Muscle layer of duodenum (tissue), 2 donors: ENCODE data around the gene EFL1.
"Not testable (repeated sequence)": the region's sequence is repeated elsewhere in the genome, so short reads cannot be mapped to it uniquely, and the experiment has no call there.

Experiments
- H3K27ac ChIP-seq: one replicate; pipeline ENCODE4 v1.7.0; 2013; ENCODE audit warnings: mild to moderate bottlenecking, low read length
- H3K27me3 ChIP-seq: one replicate; pipeline ENCODE4 v1.7.0; 2013; ENCODE audit warnings: low read depth, mild to moderate bottlenecking, control low read depth, low read length
- H3K36me3 ChIP-seq, 2 donors: one replicate each; pipeline ENCODE4 v1.7.0; 2013; ENCODE audit warnings: low read length in 2 of 2, control low read depth in 1 of 2, mild to moderate bottlenecking in 1 of 2; ENCODE audit not compliant: insufficient read depth in 2 of 2, control insufficient read depth in 1 of 2
- H3K4me1 ChIP-seq, 2 donors: one replicate each; pipeline ENCODE4 v1.7.0; 2013; ENCODE audit warnings: low read length in 2 of 2, mild to moderate bottlenecking in 2 of 2, control low read depth in 1 of 2, moderate library complexity in 1 of 2; ENCODE audit not compliant: insufficient read depth in 2 of 2, control insufficient read depth in 1 of 2
- H3K4me3 ChIP-seq, 2 donors: one replicate each; pipeline ENCODE4 v1.7.0; 2013; ENCODE audit warnings: low read length in 2 of 2, low read depth in 1 of 2, mild to moderate bottlenecking in 1 of 2
- H3K9me3 ChIP-seq, 2 donors: one replicate each; pipeline ENCODE4 v1.7.0; 2013; ENCODE audit warnings: low read length in 2 of 2, control low read depth in 1 of 2, mild to moderate bottlenecking in 1 of 2; ENCODE audit not compliant: control insufficient read depth in 1 of 2
- donor health status: healthy.

EFL1 gene

DNA sequence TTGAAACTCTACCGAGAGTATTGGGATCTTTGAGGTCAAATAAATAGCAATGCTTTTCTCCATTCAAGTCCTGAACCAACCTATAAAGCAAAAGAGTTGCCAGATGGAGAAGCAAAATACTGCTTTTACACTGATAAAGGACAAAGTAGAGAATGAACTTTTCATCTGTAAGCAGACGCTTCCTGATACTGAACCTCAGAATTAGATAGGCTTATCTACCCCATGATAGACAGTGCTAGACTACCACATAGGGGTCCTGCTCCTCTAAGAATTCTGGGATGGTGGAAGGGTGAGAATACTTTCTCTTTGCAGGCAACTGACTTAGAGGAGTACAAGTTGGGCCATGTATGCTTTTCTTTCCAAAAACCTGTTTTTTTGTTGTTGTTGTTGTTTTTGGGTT is 9.6 kb upstream of the EFL1 start:
- Histone ChIP-seq H3K4me3 (no peak overlapping the region), H3K27ac (no peak overlapping the region), H3K4me1 (no peaks in the 10 kb centered on the region), H3K27me3 (no peaks in the 10 kb centered on the region), H3K36me3 (no peaks in the 10 kb centered on the region), H3K9me3 (peaks cover 0 to 4% of the 10 kb centered on the region in 2 donors)

DNA sequence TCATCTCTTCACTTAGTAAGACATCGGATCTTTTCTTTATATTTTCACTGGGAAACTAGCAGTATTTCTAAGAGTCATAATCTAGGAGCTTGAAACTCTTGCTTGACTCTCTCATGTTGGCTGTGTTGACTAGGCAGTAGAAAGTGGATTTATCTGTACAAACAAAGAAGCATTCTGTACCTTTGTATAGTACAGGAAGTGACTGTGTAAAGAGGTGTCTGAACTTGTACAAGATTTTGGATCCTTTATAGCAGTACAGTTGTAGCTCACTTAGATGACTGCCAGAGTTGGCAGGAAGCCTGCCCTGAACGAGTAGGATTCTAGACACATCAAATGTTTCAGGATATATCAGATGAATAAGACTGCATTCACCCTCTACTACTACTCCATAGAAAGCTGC is 5.9 kb upstream of the EFL1 start:
- H3K27ac ChIP-seq, H3K27me3 ChIP-seq, H3K36me3 ChIP-seq, H3K4me3 ChIP-seq, H3K4me1 ChIP-seq, H3K9me3 ChIP-seq: not testable (repeated sequence)

DNA sequence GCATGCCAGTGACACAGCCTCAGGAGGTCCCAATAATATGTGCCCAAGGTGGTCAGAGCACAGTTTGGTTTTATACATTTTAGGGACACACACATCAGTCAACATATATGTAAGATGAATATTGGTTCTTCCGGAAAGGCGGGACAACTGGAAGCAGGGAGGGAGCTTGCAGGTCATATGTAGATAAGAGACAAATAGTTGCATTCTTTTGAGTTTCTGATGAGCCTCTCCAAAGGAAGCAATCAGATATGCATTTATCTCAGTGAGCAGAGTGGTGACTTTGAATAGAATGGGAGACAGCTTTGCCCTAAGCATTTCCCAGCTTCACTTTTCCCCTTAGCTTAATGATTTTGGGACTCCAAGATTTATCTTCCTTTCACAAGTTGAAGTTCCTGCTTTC is 4.6 kb upstream of the EFL1 start:
- not testable (repeated sequence) for H3K4me1 ChIP-seq, H3K36me3 ChIP-seq, H3K27me3 ChIP-seq, H3K27ac ChIP-seq, H3K4me3 ChIP-seq, H3K9me3 ChIP-seq

GRCh38 chr15:82263350-82263749 is 816 bp upstream of the EFL1 start:
- Histone ChIP-seq H3K4me1 (peaks cover 0 to 21% of the 10 kb centered on the region in 2 donors), H3K9me3 (no peaks in the 10 kb centered on the region), H3K27me3 (no peaks in the 10 kb centered on the region), H3K27ac (no peak overlapping the region), H3K36me3 (peaks cover 0 to 6% of the 10 kb centered on the region in 2 donors), H3K4me3 (peak overlapping the region; percentile 76 to 89)

- H3K36me3 ChIP-seq, H3K27me3 ChIP-seq, H3K9me3 ChIP-seq: not testable (repeated sequence)
- peak overlapping the region; percentile 63 for H3K27ac ChIP-seq
- H3K4me3 ChIP-seq = peak overlapping the region; percentile 76 to 89
- peaks cover 0 to 21% of the 10 kb centered on the region in 2 donors for H3K4me1 ChIP-seq
Measured at GRCh38 chr15:82261566-82262421, 740 bp downstream of the EFL1 start.

DNA sequence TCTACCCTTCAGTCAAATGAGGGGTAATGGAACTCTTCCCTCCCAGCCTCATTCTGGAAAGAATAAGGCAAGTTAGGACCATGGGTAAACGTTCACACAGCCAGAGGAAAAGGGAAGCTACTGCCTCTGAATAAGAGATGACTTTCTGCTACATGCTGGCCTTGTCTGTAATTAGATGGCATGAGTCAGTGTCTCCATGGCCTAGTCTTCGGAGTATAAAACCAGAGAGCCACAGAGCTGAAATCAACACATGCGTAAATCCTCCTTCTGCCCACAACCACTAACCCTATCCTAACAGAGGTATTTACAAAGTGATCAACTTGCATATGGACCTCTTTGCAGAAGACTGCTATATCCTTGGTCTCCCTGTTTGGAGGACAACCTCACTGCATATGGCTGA is 14.3 kb downstream of the EFL1 start:
- not testable (repeated sequence) for H3K9me3 ChIP-seq, H3K4me1 ChIP-seq, H3K27ac ChIP-seq, H3K4me3 ChIP-seq, H3K27me3 ChIP-seq
- peaks cover 9 to 12% of the 10 kb centered on the region in 2 donors for H3K36me3 ChIP-seq

DNA sequence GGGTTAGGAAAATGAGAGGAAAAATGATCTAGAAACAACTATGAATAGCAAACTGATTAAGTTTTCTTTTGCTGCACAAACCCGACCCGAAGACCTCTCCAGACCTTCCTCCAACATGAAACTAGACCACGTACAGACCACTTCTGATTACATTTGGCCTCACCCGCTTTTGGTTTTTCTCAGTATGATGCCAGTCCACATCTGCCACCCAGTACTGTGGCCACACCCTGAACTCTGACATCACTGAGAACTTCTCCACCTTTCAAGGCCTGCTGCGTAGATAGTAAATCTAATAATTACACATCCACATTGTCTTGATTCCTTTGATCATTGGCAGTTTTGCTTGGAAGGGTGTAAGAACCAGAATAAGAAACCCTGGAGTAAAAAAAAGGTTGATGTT is 16.6 kb downstream of the EFL1 start:
- peaks cover 9 to 12% of the 10 kb centered on the region in 2 donors for H3K36me3 ChIP-seq
- not testable (repeated sequence) for H3K4me3 ChIP-seq, H3K27me3 ChIP-seq, H3K4me1 ChIP-seq, H3K9me3 ChIP-seq, H3K27ac ChIP-seq

DNA sequence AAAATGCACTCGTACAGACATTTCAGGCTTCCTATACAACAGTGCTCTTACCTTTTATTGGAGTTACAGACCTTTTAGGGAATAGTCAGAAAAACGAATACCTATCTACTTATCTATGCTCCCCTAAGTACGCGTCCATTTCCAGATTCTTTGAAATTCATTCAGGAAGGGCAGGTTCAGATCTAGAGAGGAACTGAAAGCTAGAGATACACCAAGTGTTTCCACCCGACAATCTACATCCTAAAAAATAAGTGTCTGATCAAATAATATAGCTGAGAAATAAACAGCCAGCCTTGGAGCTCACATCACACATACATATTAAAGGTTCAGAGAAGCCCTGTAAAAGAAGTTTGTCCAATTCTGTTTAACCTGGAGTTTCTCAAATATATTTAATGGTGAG is 18.9 kb downstream of the EFL1 start:
- not testable (repeated sequence) for H3K27me3 ChIP-seq, H3K27ac ChIP-seq, H3K9me3 ChIP-seq, H3K4me1 ChIP-seq, H3K4me3 ChIP-seq
- H3K36me3 ChIP-seq = peaks cover 9 to 30% of the 10 kb centered on the region in 2 donors

DNA sequence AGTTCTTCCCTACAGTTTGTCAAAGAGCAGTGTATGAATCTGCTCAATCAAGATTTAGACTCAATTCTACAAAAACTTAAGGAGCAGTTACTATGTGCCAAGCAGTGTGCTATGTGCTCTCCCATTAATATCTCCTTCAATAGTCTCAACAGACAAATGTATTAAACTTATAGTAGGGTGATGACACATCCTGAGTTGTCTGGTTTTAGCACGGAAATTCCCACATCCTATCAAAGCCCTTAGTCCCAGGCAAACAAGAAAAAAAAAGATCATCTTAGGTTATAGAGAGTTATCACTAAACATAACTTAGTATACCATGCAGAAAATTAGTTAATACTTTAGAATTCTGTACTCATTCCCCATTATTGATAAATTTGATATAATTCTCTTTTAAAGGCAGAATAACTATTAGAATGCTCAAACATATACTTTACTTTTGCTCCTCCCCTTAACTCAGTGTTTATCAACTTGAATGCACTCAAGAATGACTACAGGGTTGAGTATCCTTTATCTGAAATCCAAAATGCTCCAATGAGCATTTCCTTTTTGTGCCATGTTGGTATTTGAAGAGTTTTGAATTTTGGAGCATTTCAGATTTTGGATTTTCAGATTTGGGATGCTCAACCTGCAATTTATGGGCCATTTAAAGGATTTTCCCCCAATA is 20.6 kb downstream of the EFL1 start:
- H3K36me3 ChIP-seq = peaks cover 3 to 32% of the 10 kb centered on the region in 2 donors
- H3K27ac ChIP-seq, H3K27me3 ChIP-seq: not testable (repeated sequence)

DNA sequence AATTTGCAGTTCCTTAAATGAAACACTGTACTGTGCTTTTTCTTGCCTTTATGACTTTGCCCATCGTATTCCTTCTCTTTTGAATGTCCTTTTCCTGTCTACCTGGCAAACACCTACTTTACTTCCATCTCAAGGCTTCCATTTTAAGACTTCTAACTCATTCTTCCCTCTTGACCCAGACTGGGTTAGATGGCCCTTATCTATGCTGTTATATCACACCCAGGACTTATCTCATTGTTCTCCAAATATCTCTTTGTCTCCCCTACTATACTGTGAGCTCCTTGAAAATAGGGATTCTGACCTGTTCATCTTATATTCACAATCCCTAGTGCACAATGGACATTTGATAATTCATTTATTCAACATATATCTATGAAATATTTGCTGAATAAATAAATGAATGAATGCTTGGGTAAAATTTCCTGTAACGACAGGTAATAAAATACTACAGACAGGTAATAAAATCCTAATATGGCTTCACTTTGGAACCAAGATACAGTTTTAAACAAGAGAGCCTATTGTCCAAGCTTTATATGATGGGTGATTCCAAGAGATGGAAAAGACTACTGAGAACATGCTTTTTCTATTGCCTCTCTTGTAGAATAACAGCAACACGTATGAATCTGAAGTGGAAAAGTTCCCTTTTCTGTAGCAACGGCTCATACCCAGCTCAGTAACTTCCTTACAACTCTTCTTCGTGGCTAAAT is 22.7 kb downstream of the EFL1 start:
- no peak overlapping the region for H3K27ac ChIP-seq
- no peaks in the 10 kb centered on the region for H3K27me3 ChIP-seq
- H3K4me1 ChIP-seq = no peaks in the 10 kb centered on the region
- peaks cover 3 to 27% of the 10 kb centered on the region in 2 donors for H3K36me3 ChIP-seq
- no peaks in the 10 kb centered on the region for H3K9me3 ChIP-seq
- H3K4me3 ChIP-seq = no peak overlapping the region

More for the DNA sequence above, 20.6 kb downstream of the EFL1 start:
- not testable (repeated sequence) for H3K9me3 ChIP-seq, H3K4me1 ChIP-seq, H3K4me3 ChIP-seq

GRCh38 chr15:82237944-82238534 is 24.5 kb downstream of the EFL1 start:
- not testable (repeated sequence) for H3K4me3 ChIP-seq, H3K4me1 ChIP-seq, H3K27me3 ChIP-seq, H3K9me3 ChIP-seq, H3K27ac ChIP-seq
- H3K36me3 ChIP-seq = peaks cover 0 to 27% of the 10 kb centered on the region in 2 donors
